COLO668 (cell line): Measurements from ENCODE around the gene CCDC159.
A peak's percentile ranks its signal among the peaks of the same experiment; 100 is the strongest.
"Not testable (repeated sequence)": the region's sequence is repeated elsewhere in the genome, so short reads cannot be mapped to it uniquely, and the experiment has no call there.

Experiments
- DNase-seq: peaks from one replicate; lab custom pipeline; 2025; ENCODE audit not compliant: unreplicated experiment; lab: John Stamatoyannopoulos, UW

Gene CCDC159

GRCh38 chr19:11338121-11338520, 8.2 kb upstream of the CCDC159 start:
- DNase-seq = peak; percentile 48

- peak; percentile 47 for DNase-seq
These were observed 7.6 kb upstream of the CCDC159 start for GRCh38 chr19:11338569-11339253.

GRCh38 chr19:11339254-11340098, 6.8 kb upstream of the CCDC159 start, which contains the start of gene RAB3D:
Gene RAB3D (minus strand): TSS chr19:11339657. CDS start chr19:11337399, 2,258 bp downstream.
- DNase-seq = peak; percentile 95

- DNase-seq = not testable (repeated sequence)
These were observed 6.2 kb upstream of the CCDC159 start for GRCh38 chr19:11340099-11340467.

GRCh38 chr19:11342429-11342828, 3.9 kb upstream of the CCDC159 start:
- no peak for DNase-seq

- peak; percentile 41 for DNase-seq
These were observed 1.1 kb upstream of the CCDC159 start for GRCh38 chr19:11345122-11345803.

- DNase-seq = no peak
These were observed 1.3 kb downstream of the CCDC159 start for GRCh38 chr19:11347546-11348039.

GRCh38 chr19:11349171-11349570, 2.9 kb downstream of the CCDC159 start:
- no peak for DNase-seq

GRCh38 chr19:11354102-11354501, 7.8 kb downstream of the CCDC159 start:
- not testable (repeated sequence) for DNase-seq

GRCh38 chr19:11355160-11356073, 9.1 kb downstream of the CCDC159 start, which contains the start of gene PLPPR2:
Gene PLPPR2 (plus strand): TSS chr19:11355432. CDS start chr19:11357674, 2,242 bp downstream.
- DNase-seq = peak; percentile 97

GRCh38 chr19:11356074-11356397, 9.7 kb downstream of the CCDC159 start:
- DNase-seq = no peak

- DNase-seq = peak; percentile 32
These were observed 10.6 kb downstream of the CCDC159 start for GRCh38 chr19:11356676-11357550.

GRCh38 chr19:11359421-11359820, 13.1 kb downstream of the CCDC159 start:
- DNase-seq = no peak

GRCh38 chr19:11361037-11361770, 14.9 kb downstream of the CCDC159 start:
- peak; percentile 53 for DNase-seq

GRCh38 chr19:11361771-11362731, 15.7 kb downstream of the CCDC159 start:
- DNase-seq = no peak

GRCh38 chr19:11363881-11364280, 17.6 kb downstream of the CCDC159 start:
- DNase-seq = no peak

GRCh38 chr19:11364296-11364904, 18.1 kb downstream of the CCDC159 start:
- no peak for DNase-seq
